Muscle layer of duodenum (tissue), 2 donors: ENCODE measurements around the gene KMO.

Experiments used
- H3K27ac ChIP-seq: one replicate; pipeline ENCODE4 v1.7.0; 2013; ENCODE audit warnings: mild to moderate bottlenecking, low read length
- H3K27me3 ChIP-seq: one replicate; pipeline ENCODE4 v1.7.0; 2013; ENCODE audit warnings: low read depth, mild to moderate bottlenecking, control low read depth, low read length
- H3K36me3 ChIP-seq, 2 donors: one replicate each; pipeline ENCODE4 v1.7.0; 2013; ENCODE audit warnings: low read length in 2 of 2, control low read depth in 1 of 2, mild to moderate bottlenecking in 1 of 2; ENCODE audit not compliant: insufficient read depth in 2 of 2, control insufficient read depth in 1 of 2
- H3K4me1 ChIP-seq, 2 donors: one replicate each; pipeline ENCODE4 v1.7.0; 2013; ENCODE audit warnings: low read length in 2 of 2, mild to moderate bottlenecking in 2 of 2, control low read depth in 1 of 2, moderate library complexity in 1 of 2; ENCODE audit not compliant: insufficient read depth in 2 of 2, control insufficient read depth in 1 of 2
- H3K4me3 ChIP-seq, 2 donors: one replicate each; pipeline ENCODE4 v1.7.0; 2013; ENCODE audit warnings: low read length in 2 of 2, low read depth in 1 of 2, mild to moderate bottlenecking in 1 of 2
- H3K9me3 ChIP-seq, 2 donors: one replicate each; pipeline ENCODE4 v1.7.0; 2013; ENCODE audit warnings: low read length in 2 of 2, control low read depth in 1 of 2, mild to moderate bottlenecking in 1 of 2; ENCODE audit not compliant: control insufficient read depth in 1 of 2
- donor health status: healthy.

KMO gene

GRCh38 chr1:241542199-241542907 is 10.2 kb downstream of the KMO start:
- no peaks in the 10 kb centered on the region for H3K9me3 ChIP-seq
- H3K4me1 ChIP-seq = no peaks in the 10 kb centered on the region
- no peak overlapping the region for H3K4me3 ChIP-seq
- H3K36me3 ChIP-seq = no peaks in the 10 kb centered on the region
- H3K27me3 ChIP-seq = no peaks in the 10 kb centered on the region
- no peak overlapping the region for H3K27ac ChIP-seq

GRCh38 chr1:241548008-241548407 is 15.8 kb downstream of the KMO start:
- no peak overlapping the region for H3K4me3 ChIP-seq
- H3K36me3 ChIP-seq = no peaks in the 10 kb centered on the region
- no peaks in the 10 kb centered on the region for H3K27me3 ChIP-seq
- H3K27ac ChIP-seq = no peak overlapping the region
- H3K4me1 ChIP-seq = no peaks in the 10 kb centered on the region
- H3K9me3 ChIP-seq = no peaks in the 10 kb centered on the region

DNA sequence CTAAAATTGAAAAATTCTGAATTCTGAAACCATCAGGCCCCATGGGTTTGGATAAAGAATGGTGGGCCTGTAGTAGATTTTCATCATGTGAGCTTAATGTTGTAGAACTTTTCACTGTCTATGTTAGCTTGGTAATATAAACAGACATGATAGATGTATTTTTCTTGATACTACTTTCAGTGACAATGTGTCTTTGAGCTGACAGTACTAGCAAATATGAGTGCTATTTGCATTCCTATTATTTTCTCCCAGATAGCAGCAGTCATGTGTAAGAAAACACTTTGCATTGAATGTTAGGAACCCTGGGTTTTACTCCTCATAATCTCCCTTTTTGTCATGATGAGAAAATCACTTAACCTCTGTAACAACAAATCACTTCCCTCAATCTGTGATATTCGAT is 18.1 kb downstream of the KMO start:
- H3K4me1 ChIP-seq = no peaks in the 10 kb centered on the region
- no peaks in the 10 kb centered on the region for H3K36me3 ChIP-seq
- no peak overlapping the region for H3K27ac ChIP-seq
- H3K27me3 ChIP-seq = no peaks in the 10 kb centered on the region
- no peak overlapping the region for H3K4me3 ChIP-seq
- no peaks in the 10 kb centered on the region for H3K9me3 ChIP-seq

- Histone ChIP-seq H3K27ac (peak overlapping the region; percentile 61), H3K36me3 (no peaks in the 10 kb centered on the region), H3K27me3 (no peaks in the 10 kb centered on the region), H3K9me3 (no peaks in the 10 kb centered on the region), H3K4me1 (no peaks in the 10 kb centered on the region), H3K4me3 (peak overlapping the region in 1 of 2 donors; percentile 19)
Observed at GRCh38 chr1:241551759-241552638, 19.8 kb downstream of the KMO start.

DNA sequence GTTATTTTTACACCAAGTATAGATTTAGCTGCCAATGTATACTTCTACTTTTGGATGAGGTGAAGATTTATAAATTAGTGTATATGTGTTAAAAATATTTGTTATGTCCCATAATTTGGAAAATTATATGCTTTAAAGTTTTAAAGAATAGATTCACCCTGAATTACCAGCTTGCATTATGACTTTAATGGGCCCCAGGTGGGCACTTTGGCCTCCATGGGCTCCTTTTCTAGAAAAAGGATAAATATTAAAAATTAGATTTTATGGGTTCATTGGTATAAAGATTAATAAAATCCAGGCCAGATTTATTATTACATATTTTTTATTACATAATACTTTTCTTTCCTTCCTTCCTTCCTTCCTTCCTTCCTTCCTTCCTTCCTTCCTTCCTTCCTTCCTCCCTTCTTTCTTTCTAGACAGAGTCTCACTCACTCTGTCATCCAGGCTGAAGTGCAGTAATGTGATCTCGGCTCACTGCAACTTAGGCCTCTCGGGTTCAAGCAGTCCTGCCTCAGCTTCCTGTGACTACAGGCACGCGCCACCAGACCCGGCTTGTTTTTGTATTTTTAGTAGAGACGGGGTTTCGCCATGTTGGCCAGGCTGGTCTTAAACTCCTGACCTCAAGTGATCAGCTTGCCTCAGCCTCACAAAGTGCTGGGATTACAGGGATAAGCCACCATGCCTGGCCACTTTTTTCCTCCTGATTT is 21.9 kb downstream of the KMO start:
- H3K36me3 ChIP-seq = no peaks in the 10 kb centered on the region
- H3K27ac ChIP-seq = no peak overlapping the region
- no peaks in the 10 kb centered on the region for H3K9me3 ChIP-seq
- H3K4me3 ChIP-seq = no peak overlapping the region
- H3K27me3 ChIP-seq = no peaks in the 10 kb centered on the region
- H3K4me1 ChIP-seq = no peaks in the 10 kb centered on the region

GRCh38 chr1:241555526-241555925 is 23.3 kb downstream of the KMO start:
- H3K27ac ChIP-seq = no peak overlapping the region
- H3K4me1 ChIP-seq = no peaks in the 10 kb centered on the region
- no peak overlapping the region for H3K4me3 ChIP-seq
- no peaks in the 10 kb centered on the region for H3K36me3 ChIP-seq
- no peaks in the 10 kb centered on the region for H3K9me3 ChIP-seq
- H3K27me3 ChIP-seq = no peaks in the 10 kb centered on the region

- Histone ChIP-seq H3K4me3 (no peak overlapping the region), H3K27me3 (no peaks in the 10 kb centered on the region), H3K9me3 (no peaks in the 10 kb centered on the region), H3K27ac (no peak overlapping the region), H3K36me3 (no peaks in the 10 kb centered on the region), H3K4me1 (no peaks in the 10 kb centered on the region)
Observed at GRCh38 chr1:241557031-241557430, 24.9 kb downstream of the KMO start.

DNA sequence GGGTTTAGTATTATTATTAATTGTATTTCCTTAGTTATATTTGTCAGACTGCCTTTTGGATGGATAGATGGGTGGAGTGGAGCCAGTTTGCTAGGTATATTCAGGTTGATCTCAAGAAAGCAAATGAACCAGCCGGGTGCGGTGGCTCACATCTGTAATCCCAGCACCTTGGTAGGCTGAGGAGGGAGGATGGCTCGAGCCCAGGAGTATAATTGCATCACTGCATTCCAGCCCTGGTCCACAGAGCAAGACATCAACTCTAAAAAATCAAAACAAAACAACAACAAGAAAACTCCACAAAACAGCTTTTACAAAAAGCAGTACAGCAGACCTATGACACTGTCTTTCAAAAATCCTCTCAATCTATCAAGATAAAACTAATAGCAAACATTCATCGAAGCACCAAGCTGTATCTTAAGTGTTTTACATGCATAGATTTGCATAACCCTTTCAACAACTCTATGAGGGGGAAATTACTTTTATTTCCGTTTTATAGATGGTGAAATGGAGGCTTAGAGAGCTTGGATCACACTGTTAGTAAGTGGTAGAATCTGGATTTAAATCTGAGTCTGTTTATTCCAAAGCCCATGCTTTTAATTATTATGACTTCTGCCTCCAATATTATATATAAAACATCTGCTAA is 25.5 kb downstream of the KMO start:
- no peaks in the 10 kb centered on the region for H3K36me3 ChIP-seq
- H3K4me3 ChIP-seq = no peak overlapping the region
- H3K4me1 ChIP-seq = no peaks in the 10 kb centered on the region
- no peaks in the 10 kb centered on the region for H3K27me3 ChIP-seq
- no peaks in the 10 kb centered on the region for H3K9me3 ChIP-seq
- H3K27ac ChIP-seq = no peak overlapping the region

DNA sequence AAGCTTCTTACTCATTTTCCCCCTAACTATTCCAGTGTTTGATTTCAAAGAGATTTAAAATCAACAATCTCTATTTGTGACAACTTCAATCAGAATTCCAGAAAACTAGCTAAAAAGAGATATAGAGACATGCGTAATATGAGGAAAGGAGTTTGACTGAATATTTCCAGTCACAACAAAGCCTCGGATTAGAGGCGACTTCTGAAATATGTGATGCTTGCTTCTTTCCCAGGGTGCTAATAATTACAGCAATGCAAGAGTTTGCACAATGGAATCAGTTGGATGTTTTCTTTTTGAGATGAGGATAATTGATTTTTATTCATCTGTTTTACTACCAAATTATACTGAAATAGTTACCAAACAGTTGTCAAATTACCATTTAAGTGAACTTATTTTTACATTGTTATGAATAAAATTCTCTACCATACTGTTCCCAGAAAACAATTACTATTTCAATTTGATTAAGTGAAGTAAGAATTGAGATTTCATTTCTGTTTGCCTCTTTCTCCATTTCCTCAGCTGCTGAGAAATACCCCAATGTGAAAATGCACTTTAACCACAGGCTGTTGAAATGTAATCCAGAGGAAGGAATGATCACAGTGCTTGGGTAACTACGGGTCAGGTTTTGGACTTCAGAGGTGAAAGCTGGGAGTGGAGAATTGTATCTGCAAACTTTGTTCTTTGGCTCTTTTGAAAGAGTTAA is 28.1 kb downstream of the KMO start:
- H3K4me1 ChIP-seq = no peaks in the 10 kb centered on the region
- no peak overlapping the region for H3K4me3 ChIP-seq
- H3K27me3 ChIP-seq = no peaks in the 10 kb centered on the region
- no peaks in the 10 kb centered on the region for H3K9me3 ChIP-seq
- no peak overlapping the region for H3K27ac ChIP-seq
- no peaks in the 10 kb centered on the region for H3K36me3 ChIP-seq

DNA sequence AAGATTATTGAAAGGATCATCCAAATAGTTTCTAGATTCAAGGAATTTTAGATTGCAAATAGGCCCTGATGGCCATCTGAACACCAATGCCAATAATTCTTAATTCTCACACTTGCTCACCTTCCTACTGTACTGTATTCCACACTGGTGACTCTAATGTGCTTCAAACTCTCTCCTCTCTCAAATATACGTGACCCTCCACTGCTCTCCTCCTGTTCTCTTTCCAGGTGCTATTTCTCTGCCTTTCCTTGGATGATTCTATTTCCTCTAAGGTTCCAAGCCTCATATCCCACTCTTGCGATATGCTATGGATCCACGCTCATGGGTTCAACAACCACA is 28.6 kb downstream of the KMO start:
- no peaks in the 10 kb centered on the region for H3K36me3 ChIP-seq
- no peak overlapping the region for H3K27ac ChIP-seq
- no peaks in the 10 kb centered on the region for H3K9me3 ChIP-seq
- no peaks in the 10 kb centered on the region for H3K27me3 ChIP-seq
- no peak overlapping the region for H3K4me3 ChIP-seq
- H3K4me1 ChIP-seq = no peaks in the 10 kb centered on the region
